ENCODE measurements around the gene SAMD4A.

SAMD4A gene

DNA sequence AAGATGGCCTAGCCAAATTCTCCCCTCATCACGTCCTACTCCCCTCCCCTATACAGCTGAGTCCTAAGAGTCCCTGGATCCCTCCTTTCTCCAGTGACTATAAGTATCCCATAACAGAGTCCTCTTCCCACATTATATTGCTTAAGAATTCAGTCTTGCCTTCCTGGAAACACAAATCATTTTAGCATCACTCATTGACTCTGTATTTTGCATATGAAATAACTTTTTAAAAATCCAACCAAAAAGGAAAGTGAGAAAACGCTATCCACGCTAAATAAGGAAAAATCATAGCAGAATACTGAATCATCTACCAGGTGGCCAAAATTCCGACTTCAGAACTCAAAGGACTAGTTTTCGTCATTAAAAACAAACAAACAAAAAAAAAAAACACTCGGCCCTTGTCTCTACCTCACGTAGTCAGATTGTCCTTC, 205.5 kb downstream of the SAMD4A start:
- TF ChIP-seq SUZ12 (IDR thresholded peaks at IDR 0.05) (no peak), TARDBP (IDR thresholded peaks at IDR 0.05) (no peak), FOXK2 (IDR thresholded peaks at IDR 0.05) (no peak), BHLHE40 (IDR thresholded peaks at IDR 0.05; ENCODE audit: borderline replicate concordance) (no peak), L3MBTL2 (conservative IDR thresholded peaks at IDR 0.05) (no peak), NFRKB (IDR thresholded peaks at IDR 0.05) (no peak), ELF4 (IDR thresholded peaks at IDR 0.05) (no peak), HDGF (IDR thresholded peaks at IDR 0.05; ENCODE audit: borderline replicate concordance) (no peak), FOXA1 (IDR thresholded peaks at IDR 0.05) (no peak), FOXM1 (IDR thresholded peaks at IDR 0.05; ENCODE audit: borderline replicate concordance) (no peak), CTBP1 (IDR thresholded peaks at IDR 0.05; ENCODE audit: borderline replicate concordance) (no peak), ZNF384 (IDR thresholded peaks at IDR 0.05) (no peak), LEF1 (IDR thresholded peaks at IDR 0.05; ENCODE audit: borderline replicate concordance) (no peak), ARNT (IDR thresholded peaks at IDR 0.05) (no peak), SP1 (IDR thresholded peaks at IDR 0.05) (no peak)
- DNase-seq (ENCODE audit: extremely low spot score), result no peak
- ChIA-PET CTCF (interaction anchor here (0.6 to 3.8 kb wide), 20 partner anchors 10 to 645 kb away, joined by 3 to 30 read pairs (median 4); partner anchors contain the start of gene SAMD4A), POLR2A (interaction anchor here (1.9 to 2.6 kb wide), 2 partner anchors 206 to 405 kb away, joined by 9 to 32 read pairs; partner anchors contain the start of gene SAMD4A)

DNA sequence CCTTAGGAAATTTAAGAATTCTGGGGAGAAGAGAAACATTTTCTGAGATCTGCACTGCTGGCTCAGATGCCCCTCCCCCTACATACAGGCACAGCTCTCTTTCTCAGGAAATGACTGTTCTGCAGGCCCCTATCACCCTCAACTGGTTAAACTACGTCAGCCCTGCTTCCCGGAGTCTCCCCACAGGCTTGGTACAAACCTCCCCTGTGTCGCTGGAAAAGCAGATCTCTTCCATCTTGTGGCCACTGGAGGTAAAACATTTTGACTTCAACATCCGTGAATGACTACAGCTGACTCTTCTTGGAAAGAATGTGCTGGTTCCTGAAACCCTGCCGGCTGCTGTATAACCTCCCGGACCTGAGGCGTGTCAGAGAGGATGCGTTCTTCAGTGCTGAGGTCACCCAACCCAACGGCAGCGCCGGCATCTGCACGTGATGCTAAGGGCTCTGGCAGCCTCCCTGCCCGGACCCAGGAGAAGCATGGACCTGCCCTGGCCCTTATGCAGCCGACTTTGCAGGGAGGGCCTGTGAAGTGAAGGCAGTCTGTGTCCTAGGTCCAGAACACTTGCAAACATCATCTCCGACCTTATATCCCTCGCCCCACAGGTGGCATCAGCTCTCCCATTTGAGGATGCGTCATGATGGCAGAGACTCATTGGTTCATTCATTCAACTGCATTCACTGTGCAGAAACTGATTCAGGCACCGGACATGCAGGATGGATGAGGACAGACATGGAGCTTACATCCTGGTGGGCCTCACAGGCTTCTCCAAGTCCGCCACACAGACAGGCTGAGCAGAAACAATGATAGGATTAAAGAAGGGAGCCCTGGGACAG, 206.5 kb downstream of the SAMD4A start:
- POLR2A ChIA-PET, result interaction anchor here (1.9 to 2.6 kb wide), 2 partner anchors 207 to 406 kb away, joined by 9 to 32 read pairs; partner anchors contain the start of gene SAMD4A

DNA sequence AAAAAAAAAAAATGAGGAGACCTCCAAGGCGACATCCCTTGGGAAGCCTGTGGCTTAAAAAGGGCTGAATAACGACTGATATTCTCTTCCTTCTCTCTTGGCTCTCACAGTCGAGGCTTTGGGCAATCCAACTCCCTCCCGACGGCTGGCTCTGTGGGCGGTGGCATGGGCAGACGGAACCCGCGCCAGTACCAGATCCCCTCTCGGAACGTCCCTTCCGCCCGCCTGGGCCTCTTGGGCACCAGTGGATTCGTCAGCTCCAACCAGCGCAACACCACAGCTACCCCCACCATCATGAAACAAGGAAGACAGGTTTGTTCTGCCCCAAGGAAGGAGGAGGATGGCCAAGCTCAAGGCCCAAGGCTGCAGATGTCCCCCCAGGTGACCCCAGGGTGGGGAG, 207.9 kb downstream of the SAMD4A start:
- TF ChIP-seq FOXK2 (IDR thresholded peaks at IDR 0.05) (no peak), FOXA1 (IDR thresholded peaks at IDR 0.05) (no peak), CTBP1 (IDR thresholded peaks at IDR 0.05; ENCODE audit: borderline replicate concordance) (no peak)
- DNase-seq (ENCODE audit: extremely low spot score), result no peak
- ChIA-PET POLR2A (interaction anchor here (0.7 to 2.6 kb wide), 3 partner anchors 10 to 209 kb away, joined by 3 to 32 read pairs (median 3); partner anchors contain the start of gene SAMD4A), CTCF (interaction anchor here (0.6 to 3.8 kb wide), 13 partner anchors 10 to 407 kb away, joined by 3 to 30 read pairs (median 4); partner anchors contain the start of gene SAMD4A)

More for the DNA sequence above, 206.5 kb downstream of the SAMD4A start:
- TF ChIP-seq HDGF (IDR thresholded peaks at IDR 0.05; ENCODE audit: borderline replicate concordance) (no peak), FOXK2 (IDR thresholded peaks at IDR 0.05) (no peak), ARNT (IDR thresholded peaks at IDR 0.05) (no peak), ZNF384 (IDR thresholded peaks at IDR 0.05) (no peak), FOXM1 (IDR thresholded peaks at IDR 0.05; ENCODE audit: borderline replicate concordance) (no peak)
- CTCF ChIA-PET, result interaction anchor here (0.6 to 3.8 kb wide), 36 partner anchors 9 to 1412 kb away, joined by 3 to 30 read pairs (median 4); partner anchors contain the start of gene SAMD4A
- peak; percentile 83 for DNase-seq (ENCODE audit: extremely low spot score)

GRCh38 chr14:54775486-54776140, 208.7 kb downstream of the SAMD4A start:
- DNase-seq (ENCODE audit: extremely low spot score), result no peak
- ChIA-PET POLR2A (interaction anchor here (0.7 to 0.9 kb wide), 2 partner anchors 209 to 210 kb away, joined by 3 read pairs; no protein-coding TSS in a partner anchor), CTCF (interaction anchor here (1.2 to 3.8 kb wide), 4 partner anchors 9 to 211 kb away, joined by 3 to 30 read pairs (median 15); partner anchors contain the start of gene SAMD4A)
- TF ChIP-seq L3MBTL2 (conservative IDR thresholded peaks at IDR 0.05), result no peak
- TF ChIP-seq NFRKB (IDR thresholded peaks at IDR 0.05), result no peak
- no peak for TF ChIP-seq FOXK2 (IDR thresholded peaks at IDR 0.05)
- no peak for TF ChIP-seq TARDBP (IDR thresholded peaks at IDR 0.05)
- TF ChIP-seq, protein P1, sequence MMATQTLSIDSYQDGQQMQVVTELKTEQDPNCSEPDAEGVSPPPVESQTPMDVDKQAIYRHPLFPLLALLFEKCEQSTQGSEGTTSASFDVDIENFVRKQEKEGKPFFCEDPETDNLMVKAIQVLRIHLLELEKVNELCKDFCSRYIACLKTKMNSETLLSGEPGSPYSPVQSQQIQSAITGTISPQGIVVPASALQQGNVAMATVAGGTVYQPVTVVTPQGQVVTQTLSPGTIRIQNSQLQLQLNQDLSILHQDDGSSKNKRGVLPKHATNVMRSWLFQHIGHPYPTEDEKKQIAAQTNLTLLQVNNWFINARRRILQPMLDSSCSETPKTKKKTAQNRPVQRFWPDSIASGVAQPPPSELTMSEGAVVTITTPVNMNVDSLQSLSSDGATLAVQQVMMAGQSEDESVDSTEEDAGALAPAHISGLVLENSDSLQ (IDR thresholded peaks at IDR 0.05), result no peak
- TF ChIP-seq ELF4 (IDR thresholded peaks at IDR 0.05), result no peak
- TF ChIP-seq BHLHE40 (IDR thresholded peaks at IDR 0.05; ENCODE audit: borderline replicate concordance), result no peak
- no peak for TF ChIP-seq FOXA1 (IDR thresholded peaks at IDR 0.05)
- no peak for TF ChIP-seq FOXM1 (IDR thresholded peaks at IDR 0.05; ENCODE audit: borderline replicate concordance)
- no peak for TF ChIP-seq LEF1 (IDR thresholded peaks at IDR 0.05; ENCODE audit: borderline replicate concordance)
- TF ChIP-seq SUZ12 (IDR thresholded peaks at IDR 0.05), result no peak
- TF ChIP-seq SP1 (IDR thresholded peaks at IDR 0.05), result no peak
- TF ChIP-seq ZNF384 (IDR thresholded peaks at IDR 0.05), result no peak
- TF ChIP-seq CTBP1 (IDR thresholded peaks at IDR 0.05; ENCODE audit: borderline replicate concordance), result no peak
- TF ChIP-seq ARNT (IDR thresholded peaks at IDR 0.05), result no peak

GRCh38 chr14:54776361-54777001, 209.6 kb downstream of the SAMD4A start:
- ChIA-PET CTCF (interaction anchor here (1.2 to 3.8 kb wide), 4 partner anchors 8 to 212 kb away, joined by 3 to 30 read pairs (median 6); no protein-coding TSS in a partner anchor), POLR2A (interaction anchor here (0.9 kb wide), 1 partner anchor 210 kb away, joined by 3 read pairs; no protein-coding TSS in a partner anchor)
- no peak for DNase-seq (ENCODE audit: extremely low spot score)
- TF ChIP-seq TARDBP (IDR thresholded peaks at IDR 0.05), result no peak
- no peak for TF ChIP-seq NFRKB (IDR thresholded peaks at IDR 0.05)
- TF ChIP-seq SP1 (IDR thresholded peaks at IDR 0.05), result no peak
- no peak for TF ChIP-seq FOXM1 (IDR thresholded peaks at IDR 0.05; ENCODE audit: borderline replicate concordance)
- TF ChIP-seq ZNF384 (IDR thresholded peaks at IDR 0.05), result no peak
- no peak for TF ChIP-seq ELF4 (IDR thresholded peaks at IDR 0.05)

GRCh38 chr14:54777395-54777794, 210.5 kb downstream of the SAMD4A start:
- DNase-seq (ENCODE audit: extremely low spot score), result no peak
- ChIA-PET POLR2A (no interaction called here), CTCF (interaction anchor here (1.0 to 1.7 kb wide), 2 partner anchors 28 to 212 kb away, joined by 6 to 7 read pairs; no protein-coding TSS in a partner anchor)
- no peak for TF ChIP-seq NFRKB (IDR thresholded peaks at IDR 0.05)

All from HEK293T (cell line).